Measurements from ENCODE around the gene ATF7IP2. TPM values are rescaled to one million over a fixed set of nuclear protein-coding genes. Genes with fewer than 3 reads are reported as not detected.

The ATF7IP2 gene, protein sequence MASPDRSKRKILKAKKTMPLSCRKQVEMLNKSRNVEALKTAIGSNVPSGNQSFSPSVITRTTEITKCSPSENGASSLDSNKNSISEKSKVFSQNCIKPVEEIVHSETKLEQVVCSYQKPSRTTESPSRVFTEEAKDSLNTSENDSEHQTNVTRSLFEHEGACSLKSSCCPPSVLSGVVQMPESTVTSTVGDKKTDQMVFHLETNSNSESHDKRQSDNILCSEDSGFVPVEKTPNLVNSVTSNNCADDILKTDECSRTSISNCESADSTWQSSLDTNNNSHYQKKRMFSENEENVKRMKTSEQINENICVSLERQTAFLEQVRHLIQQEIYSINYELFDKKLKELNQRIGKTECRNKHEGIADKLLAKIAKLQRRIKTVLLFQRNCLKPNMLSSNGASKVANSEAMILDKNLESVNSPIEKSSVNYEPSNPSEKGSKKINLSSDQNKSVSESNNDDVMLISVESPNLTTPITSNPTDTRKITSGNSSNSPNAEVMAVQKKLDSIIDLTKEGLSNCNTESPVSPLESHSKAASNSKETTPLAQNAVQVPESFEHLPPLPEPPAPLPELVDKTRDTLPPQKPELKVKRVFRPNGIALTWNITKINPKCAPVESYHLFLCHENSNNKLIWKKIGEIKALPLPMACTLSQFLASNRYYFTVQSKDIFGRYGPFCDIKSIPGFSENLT
- total RNA-seq (2016; rRNA removed; fragmentation: Illumina TruSeq; extraction: Trizol) (98.1 and 117 TPM in 2 replicates), polyA plus RNA-seq (2011; rRNA removed) (128 and 217 TPM in 2 replicates), polyA minus RNA-seq (2011; rRNA and poly(A)+ RNA removed; ENCODE audit: low replicate concordance) (0.33 and 64.9 TPM in 2 replicates), Bru-seq, nascent RNA (percentile 96 among the genes with signal in this experiment), BruChase-seq, experiment 1, labeled RNA remaining after a 6-hour chase (percentile 92 among the genes with signal in this experiment), BruChase-seq, experiment 2, labeled RNA remaining after a 2-hour chase (percentile 94 among the genes with signal in this experiment)
- 101 and 109 TPM in 2 replicates for total RNA-seq (2016; cell fraction: cytosol; rRNA removed; fragmentation: Illumina TruSeq; extraction: Trizol; ENCODE audit: low read depth)
- total RNA-seq (2016; cell fraction: insoluble cytoplasmic fraction; rRNA removed; fragmentation: Illumina TruSeq; extraction: Trizol), result 106 and 115 TPM in 2 replicates
- 107 and 129 TPM in 2 replicates for total RNA-seq (2016; cell fraction: membrane; rRNA removed; fragmentation: Illumina TruSeq; extraction: Trizol)
- 161 and 171 TPM in 2 replicates for total RNA-seq (2016; cell fraction: nucleus; rRNA removed; fragmentation: Illumina TruSeq; extraction: Trizol)
- 62.4 and 72.6 TPM in 2 replicates for polyA plus RNA-seq (2011; cell fraction: cytosol; rRNA removed)
- 208 and 219 TPM in 2 replicates for polyA plus RNA-seq (2011; cell fraction: nucleus; rRNA removed)
- polyA plus RNA-seq (2012), result 35.1 and 53.6 TPM in 2 replicates
- polyA plus RNA-seq (2016; cell fraction: cytosol; fragmentation: Illumina TruSeq; extraction: Trizol; ENCODE audit: low read depth), result 30.6 and 34.0 TPM in 2 replicates
- 100 and 111 TPM in 2 replicates for polyA plus RNA-seq (2016; cell fraction: insoluble cytoplasmic fraction; fragmentation: Illumina TruSeq; extraction: Trizol; ENCODE audit: low read depth)
- polyA plus RNA-seq (2016; cell fraction: membrane; fragmentation: Illumina TruSeq; extraction: Trizol; ENCODE audit: low read depth), result 46.8 and 54.0 TPM in 2 replicates
- polyA plus RNA-seq (2016; cell fraction: nucleus; fragmentation: Illumina TruSeq; extraction: Trizol; ENCODE audit: insufficient read depth, low read depth), result 251 and 257 TPM in 2 replicates
- 15.6 and 16.1 TPM in 2 replicates for polyA minus RNA-seq (2011; cell fraction: cytosol; rRNA and poly(A)+ RNA removed)
- polyA minus RNA-seq (2011; cell fraction: nucleus; rRNA and poly(A)+ RNA removed), result 264 and 280 TPM in 2 replicates
- long read RNA-seq, experiment 1, transcript ATF7IP2-214 (3 exons, 576 nt), result major isoform, 40 of 50 reads
- long read RNA-seq, experiment 1, partial matches to known transcripts, result 1 of 50 reads
- long read RNA-seq, experiment 1, other reads (novel, unspliced or antisense), result 6 of 50 reads
- long read RNA-seq, experiment 2, transcript ATF7IP2-214 (3 exons, 576 nt), result major isoform, 13 of 38 reads
- long read RNA-seq, experiment 2, partial matches to known transcripts, result 2 of 38 reads
- long read RNA-seq, experiment 2, other reads (novel, unspliced or antisense), result 19 of 38 reads

DNA sequence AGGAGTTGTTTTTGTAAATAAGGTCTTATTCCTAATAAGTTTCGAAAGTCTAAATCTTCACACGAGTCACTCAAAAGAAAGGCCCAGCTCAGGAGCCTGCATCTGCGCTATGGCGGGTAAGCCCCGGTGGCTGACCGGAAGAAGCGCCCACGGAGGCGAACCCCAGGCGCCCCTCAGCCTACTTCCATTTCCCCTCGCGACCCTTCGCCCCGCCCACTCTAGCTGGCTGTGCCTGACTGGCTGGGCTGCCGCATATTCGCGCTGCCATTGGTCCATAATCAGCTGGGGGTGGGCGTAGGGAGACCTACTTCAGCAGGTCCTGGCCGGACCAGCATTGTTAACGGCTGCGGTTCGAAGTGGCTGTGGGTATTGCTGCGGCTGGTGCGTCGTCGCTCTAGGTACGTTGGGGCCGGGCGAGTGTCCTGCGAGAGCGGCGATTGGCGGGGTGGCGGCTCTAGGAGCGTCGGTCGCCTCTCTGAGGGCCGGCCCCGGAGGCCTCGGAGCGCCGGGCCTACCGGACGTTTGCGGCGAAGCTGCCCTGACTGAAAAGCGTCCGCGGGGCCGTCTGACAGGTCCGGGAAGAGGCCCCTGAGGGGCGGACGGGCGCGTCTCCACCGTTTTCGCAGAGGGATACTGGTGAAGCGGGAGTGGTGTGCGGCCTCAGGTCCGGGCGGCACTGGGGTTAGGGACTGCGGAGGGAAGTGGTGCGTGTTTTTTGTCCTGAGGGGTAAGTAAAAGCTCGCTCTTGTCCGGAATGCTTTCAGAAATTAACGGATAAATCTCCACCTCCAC lies at the start of gene ATF7IP2:
Gene ATF7IP2 (plus strand): TSS at position 337 of the 792 bp plus-strand sequence. CDS start 44,560 bp downstream, outside the sequence.
- in situ Hi-C loops (cut with HindIII; ENCODE audit: extremely low pct_ligation_motif_present, low pct_unique_long_range_greater_than_20kb) (no loop called here), intact Hi-C loops (cut with micrococcal nuclease; ENCODE audit: unreplicated experiment) (loop anchor here (1.0 to 10.0 kb wide), 4 partner anchors 63 to 349 kb away; no protein-coding TSS in a partner anchor)
- POLR2A ChIA-PET, result interaction anchor here (0.6 to 3.1 kb wide), 44 partner anchors 8 to 1295 kb away, joined by 3 to 37 read pairs (median 5); partner anchors contain the start of genes DEXI, HAPSTR1 and NUBP1
- FAIRE-seq, result peak; percentile 79
- H2AFZ ChIP-seq (ENCODE audit: low read length), result no peak within 1 kb of the TSS
- peak; percentile 98 for ATAC-seq
- no peaks in the 10 kb centered on the region; a peak in 1 of 5 replicates for H3K27me3 ChIP-seq (ENCODE audit: control insufficient read depth in 1 of 2, insufficient read depth in 2 of 2, low read length in 2 of 2)
- H3K9me3 ChIP-seq (ENCODE audit: low read length), result no peaks in the 10 kb centered on the region
- peaks cover 47% of the 10 kb centered on the region for H3K79me2 ChIP-seq (ENCODE audit: insufficient read depth, low read length)
- H3K27ac ChIP-seq (ENCODE audit: extremely low read length, insufficient read depth, low read length), result peak within 1 kb of the TSS; percentile 76
- peaks cover 0 to 6% of the 10 kb centered on the region in 2 experiments; a peak in 2 of 5 replicates for H3K36me3 ChIP-seq (replicated peaks in 1 of 2; ENCODE audit: control insufficient read depth in 1 of 2, insufficient read depth in 2 of 2, low read length in 2 of 2)
- DNase-seq (ENCODE audit: low spot score), result peak; percentile 98
- CTCF ChIA-PET (ENCODE audit: low intra/inter-chr PET ratio, low total read pairs), result no interaction called here
- H3K4me1 ChIP-seq (ENCODE audit: insufficient read depth, low read length), result peaks cover 58% of the 10 kb centered on the region
- BruUV-seq (replicated peaks), result no TSS peak
- peak within 1 kb of the TSS; percentile 88 to 95 (median 91) for H3K4me3 ChIP-seq (replicated peaks in 1 of 3; ENCODE audit: insufficient read depth in 1 of 3, low read depth in 2 of 3, low read length in 3 of 3)
- peak within 1 kb of the TSS; percentile 99 for H3K4me2 ChIP-seq (ENCODE audit: low read depth, low read length)
- peak within 1 kb of the TSS; percentile 89 for H3K9ac ChIP-seq (ENCODE audit: insufficient read depth, low read depth, low read length)
- H4K20me1 ChIP-seq (ENCODE audit: insufficient read depth, low read length), result peaks cover 14% of the 10 kb centered on the region; the same call in 1 of the 2 replicates
- WGBS (ENCODE audit: low lambda C conversion rate), result 4% methylated on average over 64 of the region's 66 CpGs
- TF ChIP-seq PRMT3 (CRISPR knock-in tag; IDR thresholded peaks at IDR 0.05; ENCODE audit: borderline replicate concordance, low read depth) (no peak), EEA1 (CRISPR knock-in tag; IDR thresholded peaks at IDR 0.05; ENCODE audit: borderline replicate concordance) (peak; percentile 95; the same call in 1 of the 2 replicates), HMG20B (CRISPR knock-in tag; conservative IDR thresholded peaks at IDR 0.05) (peak; percentile 70), GFI1 (CRISPR knock-in tag; IDR thresholded peaks at IDR 0.05; ENCODE audit: borderline replicate concordance) (peak; percentile 82; the same call in 1 of the 2 replicates), ZNF550 (CRISPR knock-in tag; IDR thresholded peaks at IDR 0.05; ENCODE audit: borderline replicate concordance) (peak; percentile 93; the same call in 1 of the 2 replicates), ARNT (IDR thresholded peaks at IDR 0.05) (no peak), PHF8 (CRISPR knock-in tag; IDR thresholded peaks at IDR 0.05) (peak; percentile 100), ZNF362 (CRISPR knock-in tag; IDR thresholded peaks at IDR 0.05; ENCODE audit: borderline replicate concordance) (peak; percentile 66; the same call in 1 of the 2 replicates), NFE2L2 (IDR thresholded peaks at IDR 0.05; ENCODE audit: low read length) (no peak), ZC3H4 (CRISPR knock-in tag; IDR thresholded peaks at IDR 0.05; ENCODE audit: borderline replicate concordance) (0 out of 2 replicates have a peak, but pooled peaks have one; percentile 71)
- TF ChIP-seq, protein P1, sequence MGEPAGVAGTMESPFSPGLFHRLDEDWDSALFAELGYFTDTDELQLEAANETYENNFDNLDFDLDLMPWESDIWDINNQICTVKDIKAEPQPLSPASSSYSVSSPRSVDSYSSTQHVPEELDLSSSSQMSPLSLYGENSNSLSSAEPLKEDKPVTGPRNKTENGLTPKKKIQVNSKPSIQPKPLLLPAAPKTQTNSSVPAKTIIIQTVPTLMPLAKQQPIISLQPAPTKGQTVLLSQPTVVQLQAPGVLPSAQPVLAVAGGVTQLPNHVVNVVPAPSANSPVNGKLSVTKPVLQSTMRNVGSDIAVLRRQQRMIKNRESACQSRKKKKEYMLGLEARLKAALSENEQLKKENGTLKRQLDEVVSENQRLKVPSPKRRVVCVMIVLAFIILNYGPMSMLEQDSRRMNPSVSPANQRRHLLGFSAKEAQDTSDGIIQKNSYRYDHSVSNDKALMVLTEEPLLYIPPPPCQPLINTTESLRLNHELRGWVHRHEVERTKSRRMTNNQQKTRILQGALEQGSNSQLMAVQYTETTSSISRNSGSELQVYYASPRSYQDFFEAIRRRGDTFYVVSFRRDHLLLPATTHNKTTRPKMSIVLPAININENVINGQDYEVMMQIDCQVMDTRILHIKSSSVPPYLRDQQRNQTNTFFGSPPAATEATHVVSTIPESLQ (CRISPR knock-in tag; conservative IDR thresholded peaks at IDR 0.05), result no peak; the same call in 1 of the 2 replicates
